Measurements from ENCODE around the gene SNAP47.

SNAP47 gene

DNA sequence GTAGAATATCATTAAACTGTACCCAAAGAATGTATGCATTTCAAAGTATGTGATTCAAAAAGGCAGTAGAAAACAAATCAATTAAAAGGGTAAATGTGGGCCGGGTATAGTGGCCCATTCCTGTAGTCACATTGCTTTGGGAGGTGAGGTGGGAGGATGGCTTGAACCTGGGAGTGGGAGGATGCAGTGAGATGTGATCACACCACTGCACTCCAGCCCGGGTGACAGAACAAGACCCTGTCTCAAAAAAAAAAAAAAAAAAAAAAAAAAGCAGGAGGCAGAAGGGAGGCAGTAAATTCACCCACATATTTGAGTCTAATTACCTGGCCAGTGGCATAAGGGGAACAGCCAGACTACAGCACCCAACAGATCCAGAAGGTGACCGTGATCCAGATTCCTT is 62.4 kb downstream of the SNAP47 start:
- no peak overlapping the region for H3K4me3 ChIP-seq (ENCODE audit: low read depth, low read length)
- no peak for TF ChIP-seq CTCF (IDR thresholded peaks at IDR 0.05; ENCODE audit: low read depth, low read length)

DNA sequence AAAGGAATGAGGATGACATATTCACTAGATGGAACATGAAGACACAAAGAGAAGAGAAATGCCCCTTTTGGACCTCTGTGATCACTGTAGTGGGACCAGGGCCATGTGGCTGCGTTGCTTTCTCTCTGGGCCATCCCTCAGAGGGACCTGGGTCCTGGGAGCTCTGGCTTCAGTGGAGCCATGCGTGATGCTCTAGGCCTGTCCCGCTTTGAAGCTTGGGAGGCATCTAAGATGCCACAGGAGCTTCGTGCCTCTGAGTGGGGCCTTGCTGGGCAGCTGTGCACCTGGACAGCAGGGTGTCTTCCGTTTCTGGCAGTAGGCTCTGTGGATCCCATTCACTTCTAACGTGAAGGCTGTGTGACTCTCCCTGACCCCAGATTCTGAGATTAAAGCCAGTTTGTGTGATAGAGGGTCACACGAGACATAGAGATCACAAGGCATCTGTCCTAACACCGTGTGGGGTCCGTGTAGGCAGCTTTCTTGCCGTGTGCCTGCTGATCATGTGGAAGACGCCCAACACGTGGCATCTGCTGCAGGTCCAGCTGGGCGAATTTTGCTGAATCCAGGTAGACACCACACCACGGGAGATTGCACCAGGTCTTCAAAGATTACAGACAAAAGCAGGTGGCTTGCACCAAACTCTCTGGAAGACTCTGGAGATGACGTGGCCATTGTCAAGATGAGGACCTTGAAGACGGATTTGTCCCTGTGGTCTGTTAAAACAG is 63.0 kb downstream of the SNAP47 start:
- H3K4me3 ChIP-seq (ENCODE audit: low read depth, low read length): no peak overlapping the region
- no peak for TF ChIP-seq CTCF (IDR thresholded peaks at IDR 0.05; ENCODE audit: low read depth, low read length)

GRCh38 chr1:227799756-227800155 is 64.5 kb downstream of the SNAP47 start:
- no peak overlapping the region for H3K4me3 ChIP-seq (ENCODE audit: low read depth, low read length)
- no peak for TF ChIP-seq CTCF (IDR thresholded peaks at IDR 0.05; ENCODE audit: low read depth, low read length)

GRCh38 chr1:227803933-227804332 is 68.7 kb downstream of the SNAP47 start:
- no peak for TF ChIP-seq CTCF (IDR thresholded peaks at IDR 0.05; ENCODE audit: low read depth, low read length)

DNA sequence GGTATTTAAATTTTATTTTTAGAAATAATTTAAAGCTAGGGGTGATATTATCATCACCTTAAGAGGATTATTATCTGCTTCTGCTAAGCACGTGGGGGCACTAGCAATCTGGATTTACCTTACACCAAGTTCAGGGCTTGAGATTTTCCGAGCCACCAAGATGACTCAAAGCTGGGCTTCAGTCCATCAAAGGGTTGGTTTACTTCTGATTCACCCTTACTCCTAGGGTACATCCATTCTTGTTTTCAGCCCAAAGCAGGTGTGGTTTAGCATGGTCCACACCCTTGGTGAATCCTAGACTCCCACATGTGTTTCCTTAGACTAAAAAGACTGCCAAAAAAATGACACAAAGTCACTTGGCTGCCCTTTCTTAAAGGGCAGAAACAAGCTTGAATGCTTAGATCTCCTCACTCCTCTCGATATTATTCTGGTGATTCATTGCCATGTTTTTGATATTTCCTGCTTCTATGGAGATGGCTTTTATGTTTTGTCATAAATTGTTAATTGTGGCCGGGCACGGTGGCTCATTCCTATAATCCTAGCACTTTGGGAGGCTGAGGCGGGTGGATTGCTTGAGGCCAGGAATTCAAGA is 70.5 kb downstream of the SNAP47 start:
- H3K4me3 ChIP-seq (ENCODE audit: low read depth, low read length): no peak overlapping the region
- no peak for TF ChIP-seq CTCF (IDR thresholded peaks at IDR 0.05; ENCODE audit: low read depth, low read length)

More at GRCh38 chr1:227803933-227804332, 68.7 kb downstream of the SNAP47 start:
- no peak overlapping the region for H3K4me3 ChIP-seq (ENCODE audit: low read depth, low read length)

DNA sequence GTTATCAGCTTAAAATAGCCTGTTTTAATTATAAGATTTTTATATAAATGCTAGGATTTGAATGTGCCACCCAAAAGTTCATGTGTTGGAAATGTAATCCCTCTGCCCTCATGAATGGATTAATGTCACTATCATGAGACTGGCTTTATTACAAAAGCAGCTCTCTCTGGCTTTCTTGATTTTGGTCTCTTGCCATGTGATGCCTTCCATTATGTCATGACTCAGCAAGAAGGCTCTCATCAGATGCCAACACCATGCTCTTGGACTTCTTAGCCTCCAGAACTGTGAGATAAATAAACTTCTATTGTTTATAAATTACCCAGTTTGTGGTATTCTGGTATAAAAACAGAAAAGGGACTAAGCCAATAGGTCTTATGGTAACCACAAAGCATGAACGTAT is 73.3 kb downstream of the SNAP47 start:
- TF ChIP-seq CTCF (IDR thresholded peaks at IDR 0.05; ENCODE audit: low read depth, low read length): no peak
- no peak overlapping the region for H3K4me3 ChIP-seq (ENCODE audit: low read depth, low read length)

- no peak overlapping the region for H3K4me3 ChIP-seq (ENCODE audit: low read depth, low read length)
- TF ChIP-seq CTCF (IDR thresholded peaks at IDR 0.05; ENCODE audit: low read depth, low read length): no peak
These were observed 73.8 kb downstream of the SNAP47 start for GRCh38 chr1:227809026-227809425.
